MCF 10A (cell line): ENCODE data around the gene ZBTB40. TPM values are rescaled to one million over a fixed set of nuclear protein-coding genes. Genes with fewer than 3 reads are reported as not detected.

Experiments
- BruUV-seq: library from RNA; stranded (reverse); fragments of 400-500 nt; replicated peaks from 2 replicates; lab custom pipeline; 2021; lab: Mats Ljungman, UMichigan
- CTCF ChIA-PET: fragments of 300-600 bp; sonication (Branson Sonifier 250); formaldehyde crosslinking; extraction: SDS; loops from one replicate; lab custom pipeline; 2021; ENCODE audit warnings: antibody characterized with exemption, inconsistent platforms; lab: Yijun Ruan, JAX
- POLR2A ChIA-PET: fragments of 300-600, 350-650 bp; sonication (Branson Sonifier 250); formaldehyde crosslinking; extraction: SDS; loops from one replicate; lab custom pipeline; 2020; ENCODE audit warnings: antibody characterized with exemption, inconsistent platforms; lab: Yijun Ruan, JAX
- DNase-seq: peaks from one replicate; pipeline ENCODE4 v3.0.0-alpha.2; 2018; ENCODE audit not compliant: unreplicated experiment
- H3K27ac Mint-ChIP-seq: one replicate; pipeline ENCODE4 v1.8.0; 2022; ENCODE audit warnings: mild to moderate bottlenecking, low read depth, mixed read lengths; ENCODE audit not compliant: unreplicated experiment
- H3K27me3 Mint-ChIP-seq: one replicate; pipeline ENCODE4 v1.8.0; 2022; ENCODE audit warnings: mixed read lengths; ENCODE audit not compliant: insufficient read depth, unreplicated experiment
- H3K36me3 Mint-ChIP-seq: one replicate; pipeline ENCODE4 v1.8.0; 2022; ENCODE audit warnings: mild to moderate bottlenecking, moderate library complexity, mixed read lengths; ENCODE audit not compliant: insufficient read depth, unreplicated experiment
- H3K4me1 Mint-ChIP-seq: one replicate; pipeline ENCODE4 v1.8.0; 2022; ENCODE audit warnings: mixed read lengths; ENCODE audit not compliant: insufficient read depth, unreplicated experiment
- H3K4me3 Mint-ChIP-seq: one replicate; pipeline ENCODE4 v1.8.0; 2022; ENCODE audit warnings: mild to moderate bottlenecking, moderate library complexity, mixed read lengths; ENCODE audit not compliant: unreplicated experiment
- H3K9me3 Mint-ChIP-seq: one replicate; pipeline ENCODE4 v1.8.0; 2022; ENCODE audit warnings: mixed read lengths; ENCODE audit not compliant: unreplicated experiment
- intact Hi-C: fragments of 100-400 bp; cut with micrococcal nuclease; formaldehyde crosslinking; loops from 2 replicates; pipeline ENCODE4 v1.14.1; 2022
- total RNA-seq: library from RNA; stranded (reverse); gene quantifications from 2 replicates; pipeline ENCODE4 v1.2.3, GENCODE V29; 2022
- TF ChIP-seq, protein P1 (sequence below): fragments of 200-600 bp; IDR thresholded peaks from one replicate; pipeline ENCODE4 v1.8.0; 2022; ENCODE audit warnings: antibody characterized with exemption, mild to moderate bottlenecking; ENCODE audit not compliant: unreplicated experiment

The ZBTB40 gene
- total RNA-seq, 1 experiment from 2014 or later: 20.4 TPM

DNA sequence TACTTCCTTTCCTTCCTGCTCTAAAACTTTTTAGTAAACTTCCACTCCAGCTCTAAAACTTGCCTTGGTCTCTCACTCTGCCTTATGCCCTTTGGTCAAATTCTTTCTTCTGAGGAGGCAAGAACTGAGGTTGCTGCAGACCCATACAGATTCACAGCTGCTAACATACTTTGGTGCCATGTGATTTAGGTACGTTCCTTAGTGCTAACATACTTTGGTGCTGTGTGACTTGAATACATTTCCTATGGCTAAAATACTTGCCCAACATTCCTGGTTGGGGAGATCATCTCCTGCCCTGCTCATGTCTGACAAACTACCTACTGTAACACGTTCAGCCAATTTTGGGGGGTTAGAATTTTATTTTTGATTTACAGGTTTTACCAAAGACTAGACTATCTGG lies 6.8 kb upstream of the ZBTB40 start:
- Mint-ChIP-seq H3K36me3 (no peaks in the 10 kb centered on the region), H3K27ac (no peak overlapping the region), H3K4me3 (no peak overlapping the region), H3K4me1 (no peaks in the 10 kb centered on the region), H3K9me3 (peaks cover 16% of the 10 kb centered on the region), H3K27me3 (peaks cover 11% of the 10 kb centered on the region)
- TF ChIP-seq, protein P1, sequence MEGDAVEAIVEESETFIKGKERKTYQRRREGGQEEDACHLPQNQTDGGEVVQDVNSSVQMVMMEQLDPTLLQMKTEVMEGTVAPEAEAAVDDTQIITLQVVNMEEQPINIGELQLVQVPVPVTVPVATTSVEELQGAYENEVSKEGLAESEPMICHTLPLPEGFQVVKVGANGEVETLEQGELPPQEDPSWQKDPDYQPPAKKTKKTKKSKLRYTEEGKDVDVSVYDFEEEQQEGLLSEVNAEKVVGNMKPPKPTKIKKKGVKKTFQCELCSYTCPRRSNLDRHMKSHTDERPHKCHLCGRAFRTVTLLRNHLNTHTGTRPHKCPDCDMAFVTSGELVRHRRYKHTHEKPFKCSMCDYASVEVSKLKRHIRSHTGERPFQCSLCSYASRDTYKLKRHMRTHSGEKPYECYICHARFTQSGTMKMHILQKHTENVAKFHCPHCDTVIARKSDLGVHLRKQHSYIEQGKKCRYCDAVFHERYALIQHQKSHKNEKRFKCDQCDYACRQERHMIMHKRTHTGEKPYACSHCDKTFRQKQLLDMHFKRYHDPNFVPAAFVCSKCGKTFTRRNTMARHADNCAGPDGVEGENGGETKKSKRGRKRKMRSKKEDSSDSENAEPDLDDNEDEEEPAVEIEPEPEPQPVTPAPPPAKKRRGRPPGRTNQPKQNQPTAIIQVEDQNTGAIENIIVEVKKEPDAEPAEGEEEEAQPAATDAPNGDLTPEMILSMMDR: no peak
- ChIA-PET POLR2A (no interaction called here), CTCF (no interaction called here)
- no peak for DNase-seq
- intact Hi-C loops: no loop called here
- BruUV-seq: no TSS peak

DNA sequence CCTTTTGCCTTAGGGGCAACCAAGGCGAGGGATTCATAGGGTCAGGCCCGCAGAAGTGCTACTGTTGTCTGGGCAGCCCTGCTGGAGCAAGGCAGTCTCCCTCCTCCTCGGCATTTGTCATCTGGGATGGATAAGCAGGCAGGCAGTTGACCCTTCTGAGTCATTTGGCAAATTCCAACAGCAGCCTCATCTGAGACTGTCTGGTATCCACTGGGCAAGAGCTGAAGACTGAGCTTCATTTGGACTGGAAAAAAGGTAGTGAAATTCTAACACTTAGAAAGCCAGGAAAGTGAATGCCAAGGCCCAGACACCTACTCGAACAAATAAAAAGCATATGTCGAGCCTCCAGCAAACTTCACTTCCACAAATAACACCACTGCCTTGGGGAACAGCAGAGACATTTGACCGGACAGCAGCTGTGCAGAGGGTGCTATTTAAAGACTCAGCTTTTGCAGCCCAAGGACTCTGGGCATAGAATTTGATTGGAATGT lies 4.0 kb upstream of the ZBTB40 start:
- BruUV-seq: no TSS peak
- peaks cover 4% of the 10 kb centered on the region for H3K4me1 Mint-ChIP-seq
- CTCF ChIA-PET: no interaction called here
- H3K9me3 Mint-ChIP-seq: peaks cover 6% of the 10 kb centered on the region
- H3K27me3 Mint-ChIP-seq: peaks cover 11% of the 10 kb centered on the region
- POLR2A ChIA-PET: interaction anchor here (0.7 to 0.8 kb wide), 2 partner anchors 16 to 208 kb away, joined by 3 read pairs; no protein-coding TSS in a partner anchor
- intact Hi-C loops: no loop called here
- no peak overlapping the region for H3K4me3 Mint-ChIP-seq
- TF ChIP-seq, protein P1: no peak
- H3K27ac Mint-ChIP-seq: no peak overlapping the region
- DNase-seq: peak; percentile 17
- H3K36me3 Mint-ChIP-seq: no peaks in the 10 kb centered on the region

GRCh38 chr1:22449636-22450035 lies 2.0 kb upstream of the ZBTB40 start:
- intact Hi-C loops: no loop called here
- TF ChIP-seq, protein P1: no peak
- no peaks in the 10 kb centered on the region for H3K36me3 Mint-ChIP-seq
- H3K27me3 Mint-ChIP-seq: peaks cover 7% of the 10 kb centered on the region
- DNase-seq: no peak
- peaks cover 6% of the 10 kb centered on the region for H3K9me3 Mint-ChIP-seq
- no TSS peak for BruUV-seq
- H3K4me1 Mint-ChIP-seq: peaks cover 15% of the 10 kb centered on the region
- no peak overlapping the region for H3K4me3 Mint-ChIP-seq
- H3K27ac Mint-ChIP-seq: no peak overlapping the region
- ChIA-PET POLR2A (no interaction called here), CTCF (no interaction called here)

DNA sequence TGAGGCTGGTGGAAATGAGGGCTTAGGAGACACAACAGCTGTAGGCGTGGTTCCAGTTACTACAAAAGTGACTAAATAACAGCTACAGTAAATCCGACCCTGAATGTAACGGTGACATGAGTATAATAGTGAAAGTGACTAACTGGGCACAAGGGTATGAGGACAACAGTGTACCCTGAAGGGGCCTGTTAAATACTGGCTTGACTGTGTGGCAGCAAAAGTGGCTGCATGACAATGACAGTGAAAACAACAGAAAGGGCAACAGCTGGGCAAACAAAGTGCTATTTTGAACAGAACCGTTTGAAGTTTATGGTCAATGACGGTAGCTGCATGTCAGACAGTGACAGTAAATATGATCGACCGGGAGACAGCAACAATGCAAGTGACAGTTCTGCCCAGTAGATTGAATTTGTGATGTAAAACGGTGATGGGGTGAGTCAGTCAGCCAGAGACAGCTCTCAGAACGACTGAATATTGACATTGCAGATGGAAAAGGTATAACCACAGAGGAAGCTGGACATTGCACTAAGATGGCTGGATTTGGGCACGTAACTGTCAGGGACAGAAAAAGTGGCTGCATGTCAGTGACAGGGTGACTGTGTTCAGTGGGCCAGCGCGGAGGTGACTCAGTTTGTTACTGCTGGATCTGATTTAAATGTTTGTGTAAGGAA lies 1.2 kb upstream of the ZBTB40 start:
- TF ChIP-seq, protein P1: no peak
- intact Hi-C loops: no loop called here
- POLR2A ChIA-PET: no interaction called here

More for the DNA sequence above, 1.2 kb upstream of the ZBTB40 start:
- Mint-ChIP-seq H3K9me3 (peaks cover 6% of the 10 kb centered on the region), H3K27ac (peak overlapping the region; percentile 87), H3K4me1 (peaks cover 15% of the 10 kb centered on the region), H3K36me3 (no peaks in the 10 kb centered on the region), H3K27me3 (no peaks in the 10 kb centered on the region), H3K4me3 (peak overlapping the region; percentile 61)
- no peak for DNase-seq
- CTCF ChIA-PET: no interaction called here
- no TSS peak for BruUV-seq
